Endothelial cell of umbilical vein (primary cell): Measurements from ENCODE around the gene FGD5. TPM values are rescaled to one million over a fixed set of nuclear protein-coding genes. Genes with fewer than 3 reads are reported as not detected.

Experiments
- BruUV-seq: library from RNA; stranded (reverse); fragments of 400-500 nt; replicated peaks from 2 replicates; lab custom pipeline; 2021; lab: Mats Ljungman, UMichigan
- CTCF ChIA-PET: fragments of 300-600, 350-600 bp; sonication (Branson Sonifier 250); formaldehyde crosslinking; loops from one replicate; lab custom pipeline; 2021; ENCODE audit warnings: antibody characterized with exemption, inconsistent platforms; lab: Charles Lee
- POLR2A ChIA-PET: fragments of 300-600, 350-600 bp; sonication (Branson Sonifier 250); formaldehyde crosslinking; loops from one replicate; lab custom pipeline; 2021; ENCODE audit warnings: antibody characterized with exemption, inconsistent platforms; lab: Charles Lee
- DNase-seq: peaks from one replicate; pipeline ENCODE4 v3.0.0-alpha.2; 2011; ENCODE audit warnings: low read depth, low spot score
- FAIRE-seq: peaks from 2 replicates; lab custom pipeline; 2011; peaks lifted over from hg19 to GRCh38; lab: Jason Lieb, UNC
- H2AFZ ChIP-seq: 2 replicates; pipeline ENCODE4 v1.6.0; 2012; ENCODE audit warnings: low read depth, low read length, control low read depth, inconsistent platforms
- H3K27ac ChIP-seq: 2 replicates; pipeline ENCODE4 v1.5.1; 2011; ENCODE audit warnings: low read depth, mild to moderate bottlenecking, control low read depth, low read length, moderate library complexity; ENCODE audit not compliant: insufficient read depth
- H3K27me3 ChIP-seq, 2 experiments: 2 replicates each; pipeline versions ENCODE4 v1.6.0 to v1.6.1; 2011; ENCODE audit warnings: low read length in 2 of 2, mixed read lengths in 1 of 2; ENCODE audit not compliant: control insufficient read depth in 2 of 2, insufficient read depth in 2 of 2
- H3K36me3 ChIP-seq, 2 experiments: 2 replicates in 1 of 2; 3 replicates in 1 of 2; pipeline ENCODE4 v1.5.1; 2011; ENCODE audit warnings: low read length in 2 of 2, mild to moderate bottlenecking in 1 of 2, moderate library complexity in 1 of 2; ENCODE audit not compliant: control insufficient read depth in 2 of 2, insufficient read depth in 2 of 2; ENCODE audit errors: extremely low read depth in 1 of 2
- H3K4me1 ChIP-seq: 3 replicates; pipeline ENCODE4 v1.5.1; 2011; ENCODE audit warnings: mild to moderate bottlenecking, low read length; ENCODE audit not compliant: control insufficient read depth, insufficient read depth; ENCODE audit errors: extremely low read depth
- H3K4me2 ChIP-seq: 2 replicates; pipeline ENCODE4 v1.6.1; 2011; ENCODE audit warnings: low read length, control low read depth, mixed read lengths; ENCODE audit not compliant: insufficient read depth
- H3K4me3 ChIP-seq, 3 experiments: fragments of 200-600 bp in 1 of 3; sonication (generic), shearing (Covaris generic) in 1 of 3; replicated peaks in 1 of 3; 2 replicates each; pipeline ENCODE4 v1.5.1; 2011 to 2016; ENCODE audit warnings: control low read depth in 3 of 3, low read length in 3 of 3, mild to moderate bottlenecking in 2 of 3, inconsistent platforms in 1 of 3, low read depth in 1 of 3, moderate library complexity in 1 of 3; ENCODE audit not compliant: insufficient read depth in 1 of 3
- H3K79me2 ChIP-seq: 2 replicates; pipeline ENCODE4 v1.6.0; 2012; ENCODE audit warnings: low read length, inconsistent platforms; ENCODE audit not compliant: control insufficient read depth, insufficient read depth
- H3K9ac ChIP-seq: replicated peaks from 2 replicates; pipeline ENCODE3; 2011; ENCODE audit warnings: low read length, control low read depth; ENCODE audit not compliant: insufficient read depth; ENCODE audit errors: extremely low read depth
- H3K9me1 ChIP-seq: replicated peaks from 3 replicates; pipeline ENCODE4 v1.6.0; 2011; ENCODE audit warnings: mild to moderate bottlenecking, low read length; ENCODE audit not compliant: control insufficient read depth, insufficient read depth; ENCODE audit errors: extremely low read depth
- H3K9me3 ChIP-seq: replicated peaks from 2 replicates; pipeline ENCODE4 v1.5.1; 2012; ENCODE audit warnings: low read length, inconsistent platforms; ENCODE audit not compliant: control insufficient read depth, insufficient read depth
- H4K20me1 ChIP-seq: replicated peaks from 2 replicates; pipeline ENCODE3; 2011; ENCODE audit warnings: mild to moderate bottlenecking, low read length; ENCODE audit not compliant: control insufficient read depth, insufficient read depth; ENCODE audit errors: extremely low read depth
- CTCF ChIP-seq, 2 donors: IDR thresholded peaks; 1 replicate in 1 of 2; 2 replicates in 1 of 2; pipeline ENCODE4 v1.5.1; 2011; ENCODE audit warnings: low read length in 2 of 2, mild to moderate bottlenecking in 2 of 2, moderate library complexity in 2 of 2, control low read depth in 1 of 2, inconsistent platforms in 1 of 2, low read depth in 1 of 2; ENCODE audit not compliant: insufficient read depth in 1 of 2; ENCODE audit errors: extremely low read depth in 1 of 2
- EZH2 ChIP-seq: IDR thresholded peaks from 2 replicates; pipeline ENCODE4 v1.6.1; 2012; ENCODE audit warnings: borderline replicate concordance, low read depth, mild to moderate bottlenecking, moderate library complexity, low read length, inconsistent platforms; ENCODE audit not compliant: severe bottlenecking
- FOS ChIP-seq: IDR thresholded peaks from 2 replicates; pipeline ENCODE4 v1.6.1; 2011; ENCODE audit warnings: mild to moderate bottlenecking, low read length, moderate library complexity, borderline replicate concordance; ENCODE audit not compliant: insufficient read depth
- GATA2 ChIP-seq: IDR thresholded peaks from 2 replicates; pipeline ENCODE4 v1.7.0; 2011; ENCODE audit warnings: low read depth, mild to moderate bottlenecking, moderate library complexity, mixed read lengths, low read length; ENCODE audit not compliant: insufficient read length, insufficient read depth
- JUN ChIP-seq: IDR thresholded peaks from 2 replicates; pipeline ENCODE4 v1.6.1; 2011; ENCODE audit warnings: borderline replicate concordance, low read depth; ENCODE audit not compliant: insufficient read length, insufficient read depth
- MAX ChIP-seq: IDR thresholded peaks from 2 replicates; pipeline ENCODE4 v1.6.1; 2011; ENCODE audit not compliant: insufficient read depth, insufficient read length
- MYC ChIP-seq: IDR thresholded peaks from one replicate; pipeline ENCODE4 v1.6.1; 2011; ENCODE audit warnings: mild to moderate bottlenecking, low read depth, low read length
- POLR2A ChIP-seq: IDR thresholded peaks from 2 replicates; pipeline ENCODE4 v1.6.1; 2012; ENCODE audit warnings: low read depth, mild to moderate bottlenecking, control low read depth, low read length
- POLR2AphosphoS5 ChIP-seq: IDR thresholded peaks from 2 replicates; pipeline ENCODE4 v1.6.1; 2012; ENCODE audit warnings: low read depth, mild to moderate bottlenecking, control low read depth, low read length, moderate library complexity; ENCODE audit not compliant: insufficient read depth
- dilution Hi-C: fragments of 300-500 bp; cut with MboI; formaldehyde crosslinking; loops from one replicate; pipeline ENCODE4 v1.15.0; 2019; ENCODE audit warnings: low sequenced_read_pairs; ENCODE audit not compliant: extremely low pct_ligation_motif_present
- intact Hi-C: fragments of 100-400 bp; cut with micrococcal nuclease; formaldehyde crosslinking; loops from one replicate; pipeline ENCODE4 v1.10.0; 2022
- polyA plus RNA-seq, 4 experiments: library from polyadenylated mRNA; depleted of rRNA in 3 of 4; stranded (reverse) in 3 of 4; unstranded in 1 of 4; fragments of >200 nt; gene quantifications; 2 replicates each; pipeline versions ENCODE4 v1.2.1 to v1.2.3, GENCODE V29; 2011 to 2012; ENCODE audit warnings: missing spikeins in 1 of 4
- total RNA-seq: library from RNA; stranded (reverse); gene quantifications from 2 replicates; pipeline ENCODE4 v1.2.3, GENCODE V29; 2021

FGD5 gene
- total and polyA plus RNA-seq, 2 donors (not counting 3 experiments of a cell fraction or from before 2014, with no cell fraction given), result 49.6 to 134 TPM

GRCh38 chr3:14859880-14860279 lies 41.1 kb downstream of the FGD5 start:
- H3K79me2 ChIP-seq, result peaks cover 69% of the 10 kb centered on the region
- intact Hi-C loops (loop anchor here (2.0 to 5.0 kb wide), 2 partner anchors 21 to 48 kb away; no protein-coding TSS in a partner anchor), dilution Hi-C loops (no loop called here)
- ChIA-PET POLR2A (no interaction called here), CTCF (no interaction called here)
- no peak overlapping the region for H3K4me2 ChIP-seq
- TF ChIP-seq POLR2A (no peak), EZH2 (no peak), FOS (no peak)
- no peaks in the 10 kb centered on the region for H3K9me1 ChIP-seq
- H3K4me3 ChIP-seq, result no peak overlapping the region
- no peaks in the 10 kb centered on the region for H3K9me3 ChIP-seq
- no peaks in the 10 kb centered on the region for H3K27me3 ChIP-seq
- FAIRE-seq (no peak), DNase-seq (no peak)
- BruUV-seq, result no TSS peak
- H3K36me3 ChIP-seq, result peaks cover 2 to 8% of the 10 kb centered on the region in 2 experiments
- no peak overlapping the region for H3K9ac ChIP-seq
- no peak overlapping the region for H2AFZ ChIP-seq
- peaks cover 24% of the 10 kb centered on the region for H3K4me1 ChIP-seq
- no peak overlapping the region for H3K27ac ChIP-seq
- peaks cover 3% of the 10 kb centered on the region for H4K20me1 ChIP-seq

- intact Hi-C loops, result loop anchor here (2.0 to 5.0 kb wide), 2 partner anchors 22 to 49 kb away; no protein-coding TSS in a partner anchor
- peaks cover 3% of the 10 kb centered on the region for H4K20me1 ChIP-seq
- no peaks in the 10 kb centered on the region for H3K9me3 ChIP-seq
- peaks cover 10 to 17% of the 10 kb centered on the region in 2 experiments for H3K36me3 ChIP-seq
- no peak overlapping the region for H3K4me2 ChIP-seq
- FAIRE-seq, result peak; percentile 79
- no TSS peak for BruUV-seq
- H2AFZ ChIP-seq, result no peak overlapping the region
- no peaks in the 10 kb centered on the region for H3K9me1 ChIP-seq
- ChIA-PET POLR2A (interaction anchor here (0.5 kb wide), 1 partner anchor 34 kb away, joined by 4 read pairs; no protein-coding TSS in a partner anchor), CTCF (interaction anchor here (0.7 to 1.5 kb wide), 10 partner anchors 16 to 188 kb away, joined by 3 to 10 read pairs (median 3); no protein-coding TSS in a partner anchor)
- H3K79me2 ChIP-seq, result peaks cover 58% of the 10 kb centered on the region
- H3K9ac ChIP-seq, result no peak overlapping the region
- H3K27me3 ChIP-seq, result no peaks in the 10 kb centered on the region
- no peak for TF ChIP-seq POLR2A
- no peak for TF ChIP-seq MYC
- TF ChIP-seq CTCF (IDR thresholded peaks at IDR 0.05; ENCODE audit: extremely low read depth in 1 of 2, insufficient read depth in 1 of 2, low read depth in 1 of 2, low read length in 2 of 2), result no peak
- no peak for TF ChIP-seq POLR2AphosphoS5
- TF ChIP-seq MAX, result no peak
- no peak for TF ChIP-seq FOS
- no peak for TF ChIP-seq JUN
- no peak for TF ChIP-seq EZH2
- TF ChIP-seq GATA2, result no peak
- peaks cover 24% of the 10 kb centered on the region for H3K4me1 ChIP-seq
- H3K27ac ChIP-seq, result no peak overlapping the region
- peak; percentile 57 for DNase-seq
- dilution Hi-C loops, result no loop called here
- no peak overlapping the region for H3K4me3 ChIP-seq
These were observed 42.3 kb downstream of the FGD5 start for GRCh38 chr3:14861031-14861430.
